ENCODE results near the gene KCNE2. TPM values are rescaled to one million over a fixed set of nuclear protein-coding genes. Genes with fewer than 3 reads are reported as not detected.

The KCNE2 gene
- total RNA-seq, 1 experiment from 2014 or later: not detected

DNA sequence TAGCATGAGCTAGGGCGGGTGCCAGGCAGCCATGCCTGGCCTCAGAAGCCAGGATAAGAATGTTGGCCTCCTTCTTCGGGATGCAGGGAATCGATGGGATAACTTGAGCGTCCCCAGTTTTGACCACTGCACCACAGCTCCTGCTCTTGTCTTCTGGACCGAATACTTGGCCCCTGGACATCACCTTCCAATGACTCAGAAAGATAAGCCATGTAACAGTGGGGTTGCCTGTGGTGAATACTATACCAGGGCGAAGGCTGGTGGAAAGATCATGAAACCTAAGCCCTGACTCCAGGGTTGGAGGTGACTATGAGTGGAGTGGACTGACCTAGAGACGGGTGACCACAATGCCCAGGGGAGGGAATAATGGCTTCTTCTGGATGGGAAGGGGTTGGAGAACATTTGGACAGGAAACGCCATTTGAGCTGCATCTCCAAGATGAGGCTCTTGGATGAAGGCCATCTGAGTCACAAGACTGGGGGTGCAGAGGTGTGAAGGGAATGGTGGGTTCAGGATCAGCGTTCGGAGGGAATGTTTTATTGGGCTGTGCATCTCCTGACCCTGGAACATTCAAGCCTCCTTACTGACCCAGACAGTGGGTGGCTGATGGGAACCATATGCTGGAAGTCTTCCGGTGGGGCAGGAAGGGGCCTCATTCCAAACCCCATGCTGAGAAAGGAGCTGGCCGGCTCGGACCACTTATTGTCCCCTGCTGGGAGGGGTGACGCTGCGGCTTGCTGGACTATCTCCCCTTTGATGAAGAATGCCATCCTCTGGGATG, 18.5 kb upstream of the KCNE2 start:
- no peak for TF ChIP-seq CEBPB (IDR thresholded peaks at IDR 0.05; ENCODE audit: low read depth)
- no peak for TF ChIP-seq EGR1 (IDR thresholded peaks at IDR 0.05; ENCODE audit: low read depth)
- TF ChIP-seq FOSL1 (IDR thresholded peaks at IDR 0.05; ENCODE audit: low read depth): no peak
- no peak for TF ChIP-seq RAD21 (IDR thresholded peaks at IDR 0.05; ENCODE audit: low read depth)
- no peak for TF ChIP-seq YY1 (IDR thresholded peaks at IDR 0.05; ENCODE audit: extremely low read depth, insufficient replicate concordance, low read depth, low read length)
- TF ChIP-seq, protein P1, sequence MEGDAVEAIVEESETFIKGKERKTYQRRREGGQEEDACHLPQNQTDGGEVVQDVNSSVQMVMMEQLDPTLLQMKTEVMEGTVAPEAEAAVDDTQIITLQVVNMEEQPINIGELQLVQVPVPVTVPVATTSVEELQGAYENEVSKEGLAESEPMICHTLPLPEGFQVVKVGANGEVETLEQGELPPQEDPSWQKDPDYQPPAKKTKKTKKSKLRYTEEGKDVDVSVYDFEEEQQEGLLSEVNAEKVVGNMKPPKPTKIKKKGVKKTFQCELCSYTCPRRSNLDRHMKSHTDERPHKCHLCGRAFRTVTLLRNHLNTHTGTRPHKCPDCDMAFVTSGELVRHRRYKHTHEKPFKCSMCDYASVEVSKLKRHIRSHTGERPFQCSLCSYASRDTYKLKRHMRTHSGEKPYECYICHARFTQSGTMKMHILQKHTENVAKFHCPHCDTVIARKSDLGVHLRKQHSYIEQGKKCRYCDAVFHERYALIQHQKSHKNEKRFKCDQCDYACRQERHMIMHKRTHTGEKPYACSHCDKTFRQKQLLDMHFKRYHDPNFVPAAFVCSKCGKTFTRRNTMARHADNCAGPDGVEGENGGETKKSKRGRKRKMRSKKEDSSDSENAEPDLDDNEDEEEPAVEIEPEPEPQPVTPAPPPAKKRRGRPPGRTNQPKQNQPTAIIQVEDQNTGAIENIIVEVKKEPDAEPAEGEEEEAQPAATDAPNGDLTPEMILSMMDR (IDR thresholded peaks at IDR 0.05 in 2 of 3, conservative IDR thresholded peaks at IDR 0.05 in 1 of 3; ENCODE audit: borderline replicate concordance in 1 of 3, insufficient read depth in 1 of 3, low read depth in 2 of 3, low read length in 2 of 3): no peak
- TF ChIP-seq CBX3 (IDR thresholded peaks at IDR 0.05; ENCODE audit: low read depth): no peak
- TF ChIP-seq POLR2AphosphoS5 (IDR thresholded peaks at IDR 0.05; ENCODE audit: low read depth, low read length): no peak
- Histone ChIP-seq H3K9me2 (ENCODE audit: insufficient read depth) (no peaks in the 10 kb centered on the region), H3K9ac (ENCODE audit: low read length) (no peak overlapping the region), H3K79me2 (ENCODE audit: insufficient read depth, low read length) (no peaks in the 10 kb centered on the region), H3K4me3 (replicated peaks in 1 of 2; ENCODE audit: low read depth in 1 of 2, low read length in 2 of 2) (no peak overlapping the region), H3K9me3 (ENCODE audit: control insufficient read depth in 1 of 2, insufficient read depth in 1 of 2, low read depth in 1 of 2, low read length in 2 of 2) (no peaks in the 10 kb centered on the region), H3K27me3 (ENCODE audit: insufficient read depth, low read length) (no peaks in the 10 kb centered on the region), H2AFZ (ENCODE audit: low read depth, low read length, poor library complexity, severe bottlenecking) (no peak overlapping the region), H3K36me3 (ENCODE audit: control insufficient read depth in 1 of 2, insufficient read depth in 2 of 2, low read length in 2 of 2) (no peaks in the 10 kb centered on the region), H3K27ac (ENCODE audit: low read depth, low read length) (no peak overlapping the region), H3K4me1 (ENCODE audit: control insufficient read depth in 1 of 2, insufficient read depth in 2 of 2, low read length in 2 of 2) (peaks cover 0 to 4% of the 10 kb centered on the region in 2 experiments; a peak in 1 of 4 replicates), H3K4me2 (ENCODE audit: low read length) (no peak overlapping the region), H4K20me1 (ENCODE audit: insufficient read depth) (no peaks in the 10 kb centered on the region)
- BruUV-seq (replicated peaks): no TSS peak
- POLR2A ChIA-PET: no interaction called here
- intact Hi-C loops (cut with micrococcal nuclease): no loop called here
- no peak for DNase-seq (ENCODE audit: low read depth, low spot score)
- no peak for ATAC-seq
- RAD21 ChIA-PET (ENCODE audit: low non-redundant PET in 1 of 2, low total read pairs in 2 of 2, uncharacterized antibody in 2 of 2, unreplicated experiment in 2 of 2): no interaction called here
- CTCF ChIA-PET: interaction anchor here (6.3 kb wide), 1 partner anchor 422 kb away, joined by 236 read pairs; no protein-coding TSS in a partner anchor
